HEK293 (cell line): ENCODE results near the gene ARL16.
A peak's percentile ranks its signal among the peaks of the same experiment; 100 is the strongest.

Experiments used
- BCL11A ChIP-seq: fragments of 450-650 bp; formaldehyde crosslinking; IDR thresholded peaks from 2 replicates; pipeline ENCODE4 v1.5.1; 2016; ENCODE audit warnings: low read depth, missing biosample characterization, missing genetic modification characterization
- BCL11B ChIP-seq: fragments of 450-650 bp; formaldehyde crosslinking; IDR thresholded peaks from 2 replicates; pipeline ENCODE4 v1.5.1; 2016; ENCODE audit warnings: low read depth, missing biosample characterization, missing genetic modification characterization
- EGR2 ChIP-seq: fragments of 450-650 bp; formaldehyde crosslinking; IDR thresholded peaks from 2 replicates; pipeline ENCODE4 v1.5.1; 2016; ENCODE audit warnings: low read depth, missing biosample characterization, missing genetic modification characterization
- GLI4 ChIP-seq: fragments of 450-650 bp; formaldehyde crosslinking; IDR thresholded peaks from 2 replicates; pipeline ENCODE4 v1.5.1; 2016; ENCODE audit warnings: missing biosample characterization, missing genetic modification characterization
- GLIS2 ChIP-seq: fragments of 450-650 bp; formaldehyde crosslinking; IDR thresholded peaks from 2 replicates; pipeline ENCODE4 v1.5.1; 2016; ENCODE audit warnings: missing biosample characterization, missing genetic modification characterization
- KLF10 ChIP-seq: fragments of 450-650 bp; IDR thresholded peaks from 2 replicates; pipeline ENCODE4 v1.5.1; 2018; ENCODE audit warnings: missing biosample characterization, mild to moderate bottlenecking, missing genetic modification characterization
- KLF17 ChIP-seq: fragments of 450-650 bp; formaldehyde crosslinking; IDR thresholded peaks from 2 replicates; pipeline ENCODE4 v1.5.1; 2016; ENCODE audit warnings: missing biosample characterization, missing genetic modification characterization
- MEIS1 ChIP-seq: sonication (generic); formaldehyde crosslinking; IDR thresholded peaks from 2 replicates; pipeline ENCODE4 v1.8.1; 2022; ENCODE audit warnings: missing genetic modification reagents, mild to moderate bottlenecking, borderline replicate concordance
- OVOL3 ChIP-seq: fragments of 450-650 bp; formaldehyde crosslinking; IDR thresholded peaks from 2 replicates; pipeline ENCODE4 v1.5.1; 2016; ENCODE audit warnings: missing biosample characterization, missing genetic modification characterization
- PBX3 ChIP-seq: sonication (generic); formaldehyde crosslinking; IDR thresholded peaks from 2 replicates; pipeline ENCODE4 v1.8.1; 2022; ENCODE audit warnings: mild to moderate bottlenecking, moderate library complexity, missing genetic modification reagents
- SP3 ChIP-seq: fragments of 450-650 bp; formaldehyde crosslinking; IDR thresholded peaks from 2 replicates; pipeline ENCODE4 v1.5.1; 2016; ENCODE audit warnings: missing biosample characterization, missing genetic modification characterization
- SP7 ChIP-seq: fragments of 450-650 bp; formaldehyde crosslinking; IDR thresholded peaks from 2 replicates; pipeline ENCODE4 v1.5.1; 2016; ENCODE audit warnings: missing biosample characterization, missing genetic modification characterization
- TCF7L2 ChIP-seq: IDR thresholded peaks from 2 replicates; pipeline ENCODE4 v1.6.1; 2011; ENCODE audit warnings: low read depth, mild to moderate bottlenecking, inconsistent platforms, low read length, moderate library complexity, borderline replicate concordance
- ZFHX2 ChIP-seq: fragments of 450-650 bp; formaldehyde crosslinking; conservative IDR thresholded peaks from 2 replicates; pipeline ENCODE4 v1.5.1; 2016; ENCODE audit warnings: missing biosample characterization, missing genetic modification characterization
- ZFP37 ChIP-seq: fragments of 450-650 bp; formaldehyde crosslinking; IDR thresholded peaks from 2 replicates; pipeline ENCODE4 v1.5.1; 2016; ENCODE audit warnings: missing biosample characterization, missing genetic modification characterization
- ZNF140 ChIP-seq: fragments of 450-650 bp; formaldehyde crosslinking; IDR thresholded peaks from 2 replicates; pipeline ENCODE4 v1.5.1; 2016; ENCODE audit warnings: missing biosample characterization, missing genetic modification characterization
- ZNF146 ChIP-seq: fragments of 450-650 bp; formaldehyde crosslinking; IDR thresholded peaks from 2 replicates; pipeline ENCODE4 v1.5.1; 2016; ENCODE audit warnings: missing biosample characterization, missing genetic modification characterization
- ZNF148 ChIP-seq: fragments of 450-650 bp; formaldehyde crosslinking; IDR thresholded peaks from 2 replicates; pipeline ENCODE4 v1.5.0; 2017; ENCODE audit warnings: missing biosample characterization, missing genetic modification characterization, borderline replicate concordance
- ZNF280C ChIP-seq: fragments of 450-650 bp; formaldehyde crosslinking; IDR thresholded peaks from 2 replicates; pipeline ENCODE4 v1.5.1; 2016; ENCODE audit warnings: missing biosample characterization, missing genetic modification characterization
- ZNF335 ChIP-seq: fragments of 450-650 bp; formaldehyde crosslinking; conservative IDR thresholded peaks from 2 replicates; pipeline ENCODE4 v1.5.1; 2016; ENCODE audit warnings: missing biosample characterization, missing genetic modification characterization
- ZNF341 ChIP-seq: fragments of 450-650 bp; formaldehyde crosslinking; IDR thresholded peaks from 2 replicates; pipeline ENCODE4; 2016; ENCODE audit warnings: low read depth, missing biosample characterization, missing genetic modification characterization
- ZNF37A ChIP-seq: fragments of 450-650 bp; IDR thresholded peaks from 2 replicates; pipeline ENCODE4 v1.5.1; 2018; ENCODE audit warnings: missing biosample characterization, missing genetic modification characterization
- ZNF394 ChIP-seq: fragments of 450-650 bp; formaldehyde crosslinking; IDR thresholded peaks from 2 replicates; pipeline ENCODE4 v1.5.1; 2016; ENCODE audit warnings: missing biosample characterization, missing genetic modification characterization, mild to moderate bottlenecking, moderate library complexity, borderline replicate concordance
- ZNF398 ChIP-seq: fragments of 450-650 bp; formaldehyde crosslinking; IDR thresholded peaks from 2 replicates; pipeline ENCODE4 v1.5.1; 2017; ENCODE audit warnings: missing biosample characterization, missing genetic modification characterization
- ZNF404 ChIP-seq: fragments of 450-650 bp; formaldehyde crosslinking; IDR thresholded peaks from 2 replicates; pipeline ENCODE4 v1.5.1; 2017; ENCODE audit warnings: missing biosample characterization, missing genetic modification characterization
- ZNF629 ChIP-seq: fragments of 450-650 bp; formaldehyde crosslinking; IDR thresholded peaks from 2 replicates; pipeline ENCODE4 v1.5.1; 2017; ENCODE audit warnings: missing biosample characterization, missing genetic modification characterization
- ZNF645 ChIP-seq: fragments of 450-650 bp; formaldehyde crosslinking; IDR thresholded peaks from 2 replicates; pipeline ENCODE4; 2016; ENCODE audit warnings: missing biosample characterization, missing genetic modification characterization
- ZNF654 ChIP-seq: fragments of 450-650 bp; formaldehyde crosslinking; IDR thresholded peaks from 2 replicates; pipeline ENCODE4 v1.5.1; 2016; ENCODE audit warnings: low read depth, missing biosample characterization, missing genetic modification characterization
- ZNF76 ChIP-seq: fragments of 450-650 bp; formaldehyde crosslinking; IDR thresholded peaks from 2 replicates; pipeline ENCODE4; 2016; ENCODE audit warnings: low read depth, missing biosample characterization, missing genetic modification characterization, borderline replicate concordance

Gene ARL16

GRCh38 chr17:81711814-81712467 lies 28.3 kb upstream of the ARL16 start, which contains the start of gene SLC25A10 (continued):
- no peak for TF ChIP-seq ZNF140 (tag by site-specific recombination)
- TF ChIP-seq ZNF654 (tag by site-specific recombination), result no peak
- peak; percentile 94; the same call in 1 of the 2 replicates for TF ChIP-seq BCL11B (tag by site-specific recombination)
- TF ChIP-seq ZNF404 (tag by site-specific recombination), result no peak
- TF ChIP-seq BCL11A (tag by site-specific recombination), result peak; percentile 91; the same call in 1 of the 2 replicates
- TF ChIP-seq ZNF146 (tag by site-specific recombination), result no peak
- TF ChIP-seq KLF17, result 0 out of 2 replicates have a peak, but pooled peaks have one; percentile 38
- TF ChIP-seq OVOL3 (tag by site-specific recombination), result peak; percentile 2; the same call in 1 of the 2 replicates
- TF ChIP-seq ZNF341 (tag by site-specific recombination), result 0 out of 2 replicates have a peak, but pooled peaks have one; percentile 22
- no peak for TF ChIP-seq ZNF37A
- peak; percentile 22; the same call in 1 of the 2 replicates for TF ChIP-seq ZNF394
- TF ChIP-seq ZNF645, result no peak
- peak; percentile 68 for TF ChIP-seq KLF10
- TF ChIP-seq ZNF629, result 0 out of 2 replicates have a peak, but pooled peaks have one; percentile 44
- TF ChIP-seq GLIS2 (tag by site-specific recombination), result peak; percentile 84
- peak; percentile 53; the same call in 1 of the 2 replicates for TF ChIP-seq ZNF76 (tag by site-specific recombination)
- 0 out of 2 replicates have a peak, but pooled peaks have one; percentile 13 for TF ChIP-seq ZNF398
- TF ChIP-seq SP3 (tag by site-specific recombination), result peak; percentile 33; the same call in 1 of the 2 replicates
- TF ChIP-seq MEIS1 (CRISPR knock-in tag), result 0 out of 2 replicates have a peak, but pooled peaks have one; percentile 70
- no peak for TF ChIP-seq GLI4 (tag by site-specific recombination)
- TF ChIP-seq EGR2 (tag by site-specific recombination), result peak; percentile 58
- TF ChIP-seq ZNF280C, result no peak
- no peak for TF ChIP-seq ZNF148 (tag by site-specific recombination)
- peak; percentile 26; the same call in 1 of the 2 replicates for TF ChIP-seq PBX3
- TF ChIP-seq ZFP37 (tag by site-specific recombination), result no peak
- TF ChIP-seq SP7 (tag by site-specific recombination), result peak; percentile 5; the same call in 1 of the 2 replicates
- TF ChIP-seq ZNF335 (tag by site-specific recombination), result peak; percentile 71; the same call in 1 of the 2 replicates
- peak; percentile 95 for TF ChIP-seq TCF7L2
- peak; percentile 70 for TF ChIP-seq ZFHX2 (tag by site-specific recombination)
